ENCODE measurements around the gene ALAS1.

GRCh38 chr3:52185311-52185710 is 12.6 kb upstream of the ALAS1 start:
- TF ChIP-seq CTCF (conservative IDR thresholded peaks at IDR 0.05; ENCODE audit: low read depth, low read length) (no peak), EZH2 (IDR thresholded peaks at IDR 0.05; ENCODE audit: borderline replicate concordance, low read depth, low read length, poor library complexity, severe bottlenecking) (no peak)

Measured in A673 (cell line).